ENCODE results near the gene SLC22A12. TPM values are rescaled to one million over a fixed set of nuclear protein-coding genes. Genes with fewer than 3 reads are reported as not detected.

SLC22A12 gene
- total and polyA plus RNA-seq, 2 donors from 2014 or later, result 5.3 to 85.9 TPM

- intact Hi-C loops (cut with DNase I), result no loop called here
- DNase-seq, result no peak
Observed at GRCh38 chr11:64629103-64629502, 38.1 kb downstream of the SLC22A12 start.

GRCh38 chr11:64629796-64630562, 39.0 kb downstream of the SLC22A12 start:
- H3K36me3 ChIP-seq (ENCODE audit: control insufficient read depth in 2 of 3, insufficient read depth in 3 of 3, low read length in 3 of 3), result no peaks in the 10 kb centered on the region
- TF ChIP-seq CTCF (IDR thresholded peaks at IDR 0.05; ENCODE audit: borderline replicate concordance, extremely low read depth, insufficient read depth), result no peak
- no peaks in the 10 kb centered on the region for H3K27me3 ChIP-seq (ENCODE audit: control insufficient read depth, insufficient read depth, low read length)
- DNase-seq, result peak in 4 of 5 donors; percentile 33 to 79 (median 46)
- H3K9me3 ChIP-seq (ENCODE audit: control insufficient read depth in 2 of 3, insufficient read depth in 1 of 3, low read length in 3 of 3), result no peaks in the 10 kb centered on the region
- intact Hi-C loops (cut with DNase I), result no loop called here
- H3K4me3 ChIP-seq (ENCODE audit: low read length in 3 of 3), result no peak overlapping the region
- no peak for FAIRE-seq
- H3K9ac ChIP-seq (ENCODE audit: low read length in 3 of 3), result no peak overlapping the region
- no peak overlapping the region for H3K27ac ChIP-seq (ENCODE audit: low read depth in 2 of 2, low read length in 2 of 2)
- H3K4me1 ChIP-seq (ENCODE audit: control insufficient read depth in 2 of 3, insufficient read depth in 2 of 3, low read depth in 1 of 3, low read length in 3 of 3), result no peaks in the 10 kb centered on the region

More at GRCh38 chr11:64629103-64629502, 38.1 kb downstream of the SLC22A12 start:
- Histone ChIP-seq H3K4me3 (ENCODE audit: low read length in 3 of 3) (no peak overlapping the region), H3K27me3 (ENCODE audit: control insufficient read depth, insufficient read depth, low read length) (no peaks in the 10 kb centered on the region), H3K27ac (ENCODE audit: low read depth in 2 of 2, low read length in 2 of 2) (no peak overlapping the region), H3K36me3 (ENCODE audit: control insufficient read depth in 2 of 3, insufficient read depth in 3 of 3, low read length in 3 of 3) (no peaks in the 10 kb centered on the region), H3K9ac (ENCODE audit: low read length in 3 of 3) (no peak overlapping the region), H3K9me3 (ENCODE audit: control insufficient read depth in 2 of 3, insufficient read depth in 1 of 3, low read length in 3 of 3) (no peaks in the 10 kb centered on the region), H3K4me1 (ENCODE audit: control insufficient read depth in 2 of 3, insufficient read depth in 2 of 3, low read depth in 1 of 3, low read length in 3 of 3) (no peaks in the 10 kb centered on the region)
- TF ChIP-seq CTCF (IDR thresholded peaks at IDR 0.05; ENCODE audit: borderline replicate concordance, extremely low read depth, insufficient read depth), result no peak
- no peak for FAIRE-seq

GRCh38 chr11:64631675-64632074, 40.7 kb downstream of the SLC22A12 start:
- no peak overlapping the region for H3K9ac ChIP-seq (ENCODE audit: low read length in 3 of 3)
- no peak for TF ChIP-seq CTCF (IDR thresholded peaks at IDR 0.05; ENCODE audit: borderline replicate concordance, extremely low read depth, insufficient read depth)
- intact Hi-C loops (cut with DNase I), result no loop called here
- no peaks in the 10 kb centered on the region for H3K36me3 ChIP-seq (ENCODE audit: control insufficient read depth in 2 of 3, insufficient read depth in 3 of 3, low read length in 3 of 3)
- no peak overlapping the region for H3K4me3 ChIP-seq (ENCODE audit: low read length in 3 of 3)
- no peaks in the 10 kb centered on the region for H3K4me1 ChIP-seq (ENCODE audit: control insufficient read depth in 2 of 3, insufficient read depth in 2 of 3, low read depth in 1 of 3, low read length in 3 of 3)
- H3K27ac ChIP-seq (ENCODE audit: low read depth in 2 of 2, low read length in 2 of 2), result no peak overlapping the region
- DNase-seq (no peak), FAIRE-seq (no peak)
- H3K9me3 ChIP-seq (ENCODE audit: control insufficient read depth in 2 of 3, insufficient read depth in 1 of 3, low read length in 3 of 3), result no peaks in the 10 kb centered on the region
- H3K27me3 ChIP-seq (ENCODE audit: control insufficient read depth, insufficient read depth, low read length), result no peaks in the 10 kb centered on the region

All from kidney (tissue), 14 donors.